GM23338 (cell line): ENCODE data around the gene KRT12. TPM values are rescaled to one million over a fixed set of nuclear protein-coding genes. Genes with fewer than 3 reads are reported as not detected.

Experiments used
- ATAC-seq: fragments of 200-7000 bp; cut with Tn5 transposase; 3 replicates; pipeline ENCODE4 v1.9.1; 2020
- DNase-seq: peaks from one replicate; pipeline ENCODE4 v3.0.0-alpha.2; 2015; ENCODE audit warnings: low spot score
- H2AFZ ChIP-seq: fragments of 200-600 bp; sonication (generic); 2 replicates; pipeline ENCODE4 v1.8.0; 2016; ENCODE audit warnings: antibody characterized with exemption, mild to moderate bottlenecking, moderate library complexity
- H3F3A ChIP-seq: fragments of 200-600 bp; sonication (generic); replicated peaks from 2 replicates; pipeline ENCODE4 v1.8.0; 2017; ENCODE audit warnings: antibody characterized with exemption, mixed run types, low read depth
- H3K27ac ChIP-seq: fragments of 200-600 bp; sonication (generic); 2 replicates; pipeline ENCODE4 v1.6.1; 2016; ENCODE audit warnings: low read depth
- H3K27me3 ChIP-seq: fragments of 200-600 bp; sonication (generic); 2 replicates; pipeline ENCODE4 v1.8.0; 2016; ENCODE audit warnings: mild to moderate bottlenecking, mixed run types, moderate library complexity; ENCODE audit not compliant: insufficient read depth
- H3K36me3 ChIP-seq: fragments of 200-600 bp; sonication (generic); 2 replicates; pipeline ENCODE4 v1.8.0; 2016; ENCODE audit warnings: mild to moderate bottlenecking; ENCODE audit not compliant: insufficient read depth
- H3K4me1 ChIP-seq: fragments of 200-600 bp; sonication (generic); 2 replicates; pipeline ENCODE4 v1.8.0; 2016; ENCODE audit warnings: mild to moderate bottlenecking, moderate library complexity; ENCODE audit not compliant: insufficient read depth
- H3K4me2 ChIP-seq: fragments of 200-600 bp; sonication (generic); 2 replicates; pipeline ENCODE4 v1.7.1; 2017; ENCODE audit warnings: mixed run types
- H3K4me3 ChIP-seq: fragments of 200-600 bp; sonication (generic); 2 replicates; pipeline ENCODE4 v1.6.1; 2016; ENCODE audit warnings: mixed run types
- H3K79me2 ChIP-seq: fragments of 200-600 bp; sonication (generic); replicated peaks from 2 replicates; pipeline ENCODE4 v1.8.0; 2017; ENCODE audit warnings: mild to moderate bottlenecking; ENCODE audit not compliant: insufficient read depth
- H3K9me2 ChIP-seq: fragments of 200-600 bp; sonication (generic); 2 replicates; pipeline ENCODE4 v1.8.0; 2017; ENCODE audit not compliant: insufficient read depth
- H4K20me1 ChIP-seq: fragments of 200-600 bp; sonication (generic); replicated peaks from 2 replicates; pipeline ENCODE4 v1.8.0; 2017; ENCODE audit warnings: mild to moderate bottlenecking; ENCODE audit not compliant: insufficient read depth
- H3K27ac Mint-ChIP-seq: 2 replicates; pipeline ENCODE4 v1.8.0; 2020; ENCODE audit warnings: inconsistent platforms, mild to moderate bottlenecking, moderate library complexity, mixed read lengths
- H3K27me3 Mint-ChIP-seq: 3 replicates; pipeline ENCODE4 v1.8.0; 2022; ENCODE audit warnings: low read depth, mild to moderate bottlenecking, moderate library complexity, mixed read lengths, inconsistent platforms; ENCODE audit not compliant: insufficient read depth, poor library complexity
- H3K36me3 Mint-ChIP-seq: 3 replicates; pipeline ENCODE4 v1.8.0; 2021; ENCODE audit warnings: low read depth, mild to moderate bottlenecking, inconsistent platforms, moderate library complexity, mixed read lengths
- H3K4me1 Mint-ChIP-seq: 3 replicates; pipeline ENCODE4 v1.8.0; 2020; ENCODE audit warnings: mild to moderate bottlenecking, inconsistent platforms, mixed read lengths
- H3K4me3 Mint-ChIP-seq: 3 replicates; pipeline ENCODE4 v1.8.0; 2021; ENCODE audit warnings: moderate library complexity, mild to moderate bottlenecking, inconsistent platforms, mixed read lengths
- H3K9me3 Mint-ChIP-seq: 3 replicates; pipeline ENCODE4 v1.8.0; 2020; ENCODE audit warnings: moderate library complexity, mild to moderate bottlenecking, inconsistent platforms, mixed read lengths
- CTCF ChIP-seq, 2 experiments: fragments of 200-600 bp in 1 of 2; sonication (generic) in 1 of 2; conservative IDR thresholded peaks; 2 replicates each; pipeline versions ENCODE4 v1.5.1 to v1.6.1; 2016 to 2017; ENCODE audit warnings: antibody characterized with exemption in 2 of 2, low read depth in 2 of 2, mild to moderate bottlenecking in 2 of 2, moderate library complexity in 1 of 2
- ETS1 ChIP-seq: IDR thresholded peaks from 2 replicates; pipeline ENCODE4 v1.6.1; 2016; ENCODE audit warnings: antibody characterized with exemption
- JUNB ChIP-seq: IDR thresholded peaks from one replicate; pipeline ENCODE4 v1.6.1; 2016; ENCODE audit warnings: antibody characterized with exemption; ENCODE audit not compliant: unreplicated experiment
- REST ChIP-seq: IDR thresholded peaks from one replicate; pipeline ENCODE4 v1.6.1; 2018; ENCODE audit warnings: antibody characterized with exemption; ENCODE audit not compliant: unreplicated experiment
- STAT1 ChIP-seq: IDR thresholded peaks from one replicate; pipeline ENCODE4 v1.6.1; 2016; ENCODE audit warnings: antibody characterized with exemption; ENCODE audit not compliant: unreplicated experiment
- ZNF114 ChIP-seq: fragments of 250-450 bp; sonication (Bioruptor Pico); IDR thresholded peaks from 2 replicates; pipeline ENCODE4 v1.5.0; 2020; ENCODE audit warnings: mild to moderate bottlenecking, moderate library complexity
- ZNF331 ChIP-seq: fragments of 250-450 bp; sonication (Bioruptor Pico); IDR thresholded peaks from 2 replicates; pipeline ENCODE4 v1.5.0; 2020; ENCODE audit warnings: low read depth, mild to moderate bottlenecking, moderate library complexity
- long read RNA-seq: library from polyadenylated mRNA; unstranded; transcript quantifications from one replicate; pipeline ENCODE4 v2.0.0, GENCODE V29; 2020; ENCODE audit not compliant: unreplicated experiment
- polyA plus RNA-seq: library from polyadenylated mRNA; unstranded; fragments of >200 nt; fragmentation: Nextera tagmentation; extraction: Ambion mirVana; gene quantifications from 2 replicates; pipeline ENCODE4 v1.2.1, GENCODE V29; 2016
- total RNA-seq: library from RNA; depleted of rRNA; stranded (reverse); fragments of >200 nt; shearing (Covaris generic); gene quantifications from 2 replicates; pipeline ENCODE4 v1.2.3, GENCODE V29; 2014; rRNA removed

KRT12 gene
- total RNA-seq, result not detected in 2 replicates
- polyA plus RNA-seq, result not detected in 2 replicates
- long read RNA-seq, result 0 reads

GRCh38 chr17:40866838-40867237 is at the start of gene KRT12:
Gene KRT12, minus strand, starts transcription at chr17:40867223. Its CDS starts 37 bp downstream, at chr17:40867186.
- no peaks in the 10 kb centered on the region for H3K36me3 ChIP-seq
- H2AFZ ChIP-seq, result no peak within 1 kb of the TSS
- Mint-ChIP-seq H3K4me3 (no peak within 1 kb of the TSS), H3K9me3 (no peaks in the 10 kb centered on the region), H3K27ac (peak within 1 kb of the TSS; percentile 38; the same call in 1 of the 2 replicates), H3K4me1 (peaks cover 7% of the 10 kb centered on the region; the same call in 2 of the 3 replicates), H3K36me3 (no peaks in the 10 kb centered on the region), H3K27me3 (peaks cover 8% of the 10 kb centered on the region)
- TF ChIP-seq REST (no peak), ZNF331 (no peak), JUNB (no peak), ZNF114 (CRISPR knock-in tag) (no peak), ETS1 (no peak)
- no peak within 1 kb of the TSS for H3K4me2 ChIP-seq
- H3F3A ChIP-seq, result no peaks in the 10 kb centered on the region
- H3K27ac ChIP-seq, result no peak within 1 kb of the TSS
- ATAC-seq (no peak), DNase-seq (no peak)
- no peaks in the 10 kb centered on the region for H3K4me1 ChIP-seq
- H3K27me3 ChIP-seq, result no peaks in the 10 kb centered on the region
- no peaks in the 10 kb centered on the region for H3K9me2 ChIP-seq
- no peaks in the 10 kb centered on the region for H3K79me2 ChIP-seq
- no peak within 1 kb of the TSS for H3K4me3 ChIP-seq
- no peaks in the 10 kb centered on the region for H4K20me1 ChIP-seq

GRCh38 chr17:40916366-40916765 is 49.3 kb upstream of the KRT12 start:
- no peaks in the 10 kb centered on the region for H4K20me1 ChIP-seq
- H3K27me3 ChIP-seq, result no peaks in the 10 kb centered on the region
- no peak overlapping the region for H3K4me2 ChIP-seq
- DNase-seq (no peak), ATAC-seq (no peak)
- H2AFZ ChIP-seq, result no peak overlapping the region
- no peaks in the 10 kb centered on the region for H3F3A ChIP-seq
- Mint-ChIP-seq H3K36me3 (no peaks in the 10 kb centered on the region), H3K27ac (no peak overlapping the region), H3K27me3 (no peaks in the 10 kb centered on the region), H3K4me1 (peaks cover 5% of the 10 kb centered on the region; the same call in 2 of the 3 replicates), H3K9me3 (no peaks in the 10 kb centered on the region), H3K4me3 (no peak overlapping the region)
- H3K27ac ChIP-seq, result no peak overlapping the region
- no peaks in the 10 kb centered on the region for H3K9me2 ChIP-seq
- no peaks in the 10 kb centered on the region for H3K79me2 ChIP-seq
- no peak for TF ChIP-seq STAT1
- TF ChIP-seq CTCF (conservative IDR thresholded peaks at IDR 0.05; ENCODE audit: low read depth in 2 of 2), result no peak
- no peaks in the 10 kb centered on the region for H3K4me1 ChIP-seq
- no peak overlapping the region for H3K4me3 ChIP-seq
- no peaks in the 10 kb centered on the region for H3K36me3 ChIP-seq
